Gastrocnemius medialis (tissue), 4 donors: Measurements from ENCODE around the gene TRIO.

Experiments used
- CTCF ChIP-seq, 5 experiments: fragments of 450-650 bp in 3 of 5; fragments of 200-600 bp in 2 of 5; sonication (generic) in 2 of 5; IDR thresholded peaks in 4 of 5; conservative IDR thresholded peaks in 1 of 5; 1 replicate in 4 of 5; 2 replicates in 1 of 5; pipeline ENCODE4 v1.5.1; 2016 to 2019; ENCODE audit warnings: antibody characterized with exemption in 5 of 5, mild to moderate bottlenecking in 3 of 5, moderate library complexity in 3 of 5
- POLR2A ChIP-seq, 2 donors: fragments of 450-650 bp; IDR thresholded peaks; one replicate each; pipeline ENCODE4 v1.6.1; 2017; ENCODE audit warnings: antibody characterized with exemption in 2 of 2, mild to moderate bottlenecking in 2 of 2, moderate library complexity in 2 of 2

- TF ChIP-seq POLR2A (IDR thresholded peaks at IDR 0.05) = no peak
- no peak for TF ChIP-seq CTCF (IDR thresholded peaks at IDR 0.05 in 4 of 5, conservative IDR thresholded peaks at IDR 0.05 in 1 of 5)
These were observed 271.5 kb downstream of the TRIO start for GRCh38 chr5:14414656-14415023.
